GM12873 (cell line): ENCODE measurements around the gene SYTL3.
A peak's percentile ranks its signal among the peaks of the same experiment; 100 is the strongest.

Source experiments
- CTCF ChIP-seq: IDR thresholded peaks from 2 replicates; pipeline ENCODE4 v1.5.1; 2012; ENCODE audit warnings: low read depth, mild to moderate bottlenecking, moderate library complexity, low read length, control low read depth; ENCODE audit not compliant: insufficient read depth; ENCODE audit errors: missing control alignments

The SYTL3 gene

GRCh38 chr6:158653577-158654354 lies 3.9 kb downstream of the SYTL3 start:
- TF ChIP-seq CTCF: no peak

- TF ChIP-seq CTCF: no peak
Measured at GRCh38 chr6:158654498-158654897, 4.6 kb downstream of the SYTL3 start.

GRCh38 chr6:158654960-158655489 lies 5.2 kb downstream of the SYTL3 start:
- TF ChIP-seq CTCF: no peak

- TF ChIP-seq CTCF: no peak
Measured at GRCh38 chr6:158655569-158656450, 6.0 kb downstream of the SYTL3 start.

- TF ChIP-seq CTCF: peak; percentile 72
Measured at GRCh38 chr6:158660333-158660754, 10.5 kb downstream of the SYTL3 start.

GRCh38 chr6:158661156-158661685 lies 11.4 kb downstream of the SYTL3 start:
- no peak for TF ChIP-seq CTCF

- no peak for TF ChIP-seq CTCF
Measured at GRCh38 chr6:158662607-158662953, 12.7 kb downstream of the SYTL3 start.
